Measurements from ENCODE around the gene CD209.

- no peak for TF ChIP-seq POLR2AphosphoS5 (IDR thresholded peaks at IDR 0.05)
- TF ChIP-seq CTCF (IDR thresholded peaks at IDR 0.05): no peak
Observed at GRCh38 chr19:7706955-7707456, 40.3 kb downstream of the CD209 start.

Data from sigmoid colon (tissue), 4 donors.